NCI-H345 (cell line): ENCODE data around the gene RASGRF2.
"Not testable (repeated sequence)": the region's sequence is repeated elsewhere in the genome, so short reads cannot be mapped to it uniquely, and the experiment has no call there.

Experiments used
- DNase-seq: peaks from one replicate; lab custom pipeline; 2025; lab: John Stamatoyannopoulos, UW

RASGRF2 gene

GRCh38 chr5:81069990-81070389 lies 109.8 kb downstream of the RASGRF2 start:
- no peak for DNase-seq

GRCh38 chr5:81070571-81071255 lies 110.5 kb downstream of the RASGRF2 start:
- no peak for DNase-seq

GRCh38 chr5:81075041-81075440 lies 114.9 kb downstream of the RASGRF2 start:
- DNase-seq: no peak

- DNase-seq: no peak
Observed at GRCh38 chr5:81077105-81077504, 116.9 kb downstream of the RASGRF2 start.

- DNase-seq: no peak
Observed at GRCh38 chr5:81078930-81079329, 118.8 kb downstream of the RASGRF2 start.

- DNase-seq: no peak
Observed at GRCh38 chr5:81080809-81081460, 120.8 kb downstream of the RASGRF2 start.

GRCh38 chr5:81081461-81081835 lies 121.3 kb downstream of the RASGRF2 start:
- DNase-seq: no peak

GRCh38 chr5:81086881-81087281 lies 126.7 kb downstream of the RASGRF2 start:
- DNase-seq: no peak

GRCh38 chr5:81091199-81091598 lies 131.0 kb downstream of the RASGRF2 start:
- no peak for DNase-seq

GRCh38 chr5:81093536-81094196 lies 133.5 kb downstream of the RASGRF2 start:
- DNase-seq: no peak

- DNase-seq: no peak
Observed at GRCh38 chr5:81095835-81096234, 135.7 kb downstream of the RASGRF2 start.

GRCh38 chr5:81097713-81098112 lies 137.6 kb downstream of the RASGRF2 start:
- no peak for DNase-seq

GRCh38 chr5:81105261-81105877 lies 145.2 kb downstream of the RASGRF2 start:
- no peak for DNase-seq

- DNase-seq: no peak
Observed at GRCh38 chr5:81115261-81115660, 155.1 kb downstream of the RASGRF2 start.

- DNase-seq: no peak
Observed at GRCh38 chr5:81117566-81117965, 157.4 kb downstream of the RASGRF2 start.

GRCh38 chr5:81121273-81121672 lies 161.1 kb downstream of the RASGRF2 start:
- DNase-seq: no peak

- DNase-seq: no peak
Observed at GRCh38 chr5:81121836-81122630, 161.9 kb downstream of the RASGRF2 start.

- DNase-seq: not testable (repeated sequence)
Observed at GRCh38 chr5:81124689-81125088, 164.5 kb downstream of the RASGRF2 start.

GRCh38 chr5:81125959-81126358 lies 165.8 kb downstream of the RASGRF2 start:
- DNase-seq: no peak

- no peak for DNase-seq
Observed at GRCh38 chr5:81128416-81128815, 168.3 kb downstream of the RASGRF2 start.

- DNase-seq: no peak
Observed at GRCh38 chr5:81132381-81132780, 172.2 kb downstream of the RASGRF2 start.

GRCh38 chr5:81134066-81134465 lies 173.9 kb downstream of the RASGRF2 start:
- DNase-seq: no peak
